Endothelial cell (in vitro differentiated cells): ENCODE measurements around the gene SLC1A7. TPM values are rescaled to one million over a fixed set of nuclear protein-coding genes. Genes with fewer than 3 reads are reported as not detected.
A peak's percentile ranks its signal among the peaks of the same experiment; 100 is the strongest.

Source experiments
- DNase-seq: peaks from one replicate; pipeline ENCODE4 v3.0.0; 2021; ENCODE audit warnings: low spot score
- H3K27ac Mint-ChIP-seq: one replicate; pipeline ENCODE4 v1.8.0; 2021; ENCODE audit warnings: mixed read lengths, inconsistent platforms; ENCODE audit not compliant: unreplicated experiment
- H3K27me3 Mint-ChIP-seq: one replicate; pipeline ENCODE4 v1.8.0; 2021; ENCODE audit warnings: mild to moderate bottlenecking, moderate library complexity, mixed read lengths, inconsistent platforms; ENCODE audit not compliant: unreplicated experiment
- H3K36me3 Mint-ChIP-seq: one replicate; pipeline ENCODE4 v1.8.0; 2021; ENCODE audit warnings: mild to moderate bottlenecking, low read depth, mixed read lengths, inconsistent platforms; ENCODE audit not compliant: unreplicated experiment
- H3K4me1 Mint-ChIP-seq: one replicate; pipeline ENCODE4 v1.8.0; 2021; ENCODE audit warnings: mild to moderate bottlenecking, mixed read lengths, inconsistent platforms; ENCODE audit not compliant: unreplicated experiment
- H3K4me3 Mint-ChIP-seq: one replicate; pipeline ENCODE4 v1.8.0; 2021; ENCODE audit warnings: mild to moderate bottlenecking, mixed read lengths, inconsistent platforms; ENCODE audit not compliant: unreplicated experiment
- H3K9me3 Mint-ChIP-seq: one replicate; pipeline ENCODE4 v1.8.0; 2021; ENCODE audit warnings: mixed read lengths, inconsistent platforms; ENCODE audit not compliant: unreplicated experiment
- total RNA-seq: library from RNA; stranded (reverse); fragmentation: NEBNext Ultra II Directional; extraction: Animal tissue kit (Norgen Biotek cat#: 25700); gene quantifications from one replicate; pipeline ENCODE4 v1.2.1, GENCODE V29; 2021; ENCODE audit not compliant: unreplicated experiment
- TF ChIP-seq, protein P1 (sequence below): fragments of 200-600 bp; sonication (generic); IDR thresholded peaks from one replicate; pipeline ENCODE4 v1.5.0; 2021; ENCODE audit warnings: antibody characterized with exemption; ENCODE audit not compliant: unreplicated experiment

SLC1A7 gene
- total RNA-seq, 1 donor from 2014 or later: not detected

DNA sequence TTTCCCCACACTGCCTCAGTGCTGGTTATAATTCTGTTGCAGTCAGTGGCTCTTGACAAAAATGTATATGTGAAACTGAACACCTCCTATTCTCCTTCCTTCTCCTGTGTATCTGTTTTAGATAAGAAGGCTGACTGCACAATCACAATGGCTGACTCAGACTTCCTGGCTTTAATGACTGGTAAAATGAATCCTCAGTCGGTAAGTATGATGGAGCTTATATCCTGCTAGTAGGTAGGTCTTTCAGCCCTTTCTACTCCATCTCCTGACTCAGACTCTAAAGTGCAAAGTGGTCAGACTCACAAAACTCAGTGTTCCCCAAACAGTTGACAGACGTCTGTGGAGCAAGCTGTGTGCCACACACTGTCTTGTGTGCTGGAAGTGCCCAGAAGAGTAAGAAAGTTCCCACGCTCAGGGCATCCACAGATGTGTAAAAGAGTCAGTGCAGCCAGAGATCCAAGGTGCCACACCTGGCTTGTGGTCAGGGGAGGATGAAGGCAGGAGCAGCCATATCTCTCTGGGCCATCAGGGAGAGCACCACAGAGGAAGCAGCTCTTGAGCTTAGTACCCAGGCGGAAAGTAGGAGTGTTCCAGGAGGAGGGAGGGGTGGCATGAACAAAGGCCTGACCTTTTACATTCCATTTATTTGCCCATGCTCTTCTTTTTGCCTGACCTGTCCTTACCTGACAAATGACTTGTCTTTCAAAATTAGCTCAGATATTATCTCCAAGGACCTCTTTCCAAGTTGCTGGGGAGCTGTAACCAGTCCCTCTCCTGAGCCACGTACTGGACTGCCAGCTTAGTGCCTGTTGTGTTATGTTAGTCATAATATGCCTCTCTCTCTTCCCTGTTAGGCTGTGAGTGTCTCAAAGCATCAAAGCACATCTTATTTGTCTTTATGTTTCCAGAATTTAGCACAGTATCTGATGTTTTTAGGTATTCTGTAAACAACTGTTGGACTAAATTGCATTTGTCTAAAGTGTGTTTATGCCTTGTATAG, 94.4 kb downstream of the SLC1A7 start:
- Mint-ChIP-seq H3K9me3 (no peaks in the 10 kb centered on the region), H3K4me3 (peak overlapping the region; percentile 2), H3K36me3 (peaks cover 5% of the 10 kb centered on the region), H3K27ac (peak overlapping the region; percentile 84), H3K27me3 (no peaks in the 10 kb centered on the region), H3K4me1 (peaks cover 47% of the 10 kb centered on the region)
- DNase-seq: no peak
- TF ChIP-seq, protein P1, sequence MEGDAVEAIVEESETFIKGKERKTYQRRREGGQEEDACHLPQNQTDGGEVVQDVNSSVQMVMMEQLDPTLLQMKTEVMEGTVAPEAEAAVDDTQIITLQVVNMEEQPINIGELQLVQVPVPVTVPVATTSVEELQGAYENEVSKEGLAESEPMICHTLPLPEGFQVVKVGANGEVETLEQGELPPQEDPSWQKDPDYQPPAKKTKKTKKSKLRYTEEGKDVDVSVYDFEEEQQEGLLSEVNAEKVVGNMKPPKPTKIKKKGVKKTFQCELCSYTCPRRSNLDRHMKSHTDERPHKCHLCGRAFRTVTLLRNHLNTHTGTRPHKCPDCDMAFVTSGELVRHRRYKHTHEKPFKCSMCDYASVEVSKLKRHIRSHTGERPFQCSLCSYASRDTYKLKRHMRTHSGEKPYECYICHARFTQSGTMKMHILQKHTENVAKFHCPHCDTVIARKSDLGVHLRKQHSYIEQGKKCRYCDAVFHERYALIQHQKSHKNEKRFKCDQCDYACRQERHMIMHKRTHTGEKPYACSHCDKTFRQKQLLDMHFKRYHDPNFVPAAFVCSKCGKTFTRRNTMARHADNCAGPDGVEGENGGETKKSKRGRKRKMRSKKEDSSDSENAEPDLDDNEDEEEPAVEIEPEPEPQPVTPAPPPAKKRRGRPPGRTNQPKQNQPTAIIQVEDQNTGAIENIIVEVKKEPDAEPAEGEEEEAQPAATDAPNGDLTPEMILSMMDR: no peak

DNA sequence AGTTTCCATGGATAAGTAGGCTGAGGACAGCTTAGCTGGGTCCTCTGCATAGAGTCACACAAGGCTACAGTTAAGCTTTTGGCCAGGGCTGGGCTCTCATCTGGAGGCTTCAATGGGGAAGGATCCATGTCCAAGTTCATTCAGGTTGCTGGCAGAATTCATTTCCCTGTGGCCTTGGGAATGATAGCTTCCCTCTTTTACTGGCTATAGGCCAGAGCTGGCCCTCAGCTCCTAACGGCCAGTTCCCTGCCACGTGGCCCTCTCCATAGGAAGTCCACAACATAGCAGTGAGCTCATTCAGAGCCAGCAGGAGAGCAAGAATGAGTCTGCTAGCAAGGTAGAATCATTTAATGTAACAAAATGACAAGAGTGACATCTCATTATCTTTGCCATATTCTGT, 95.5 kb downstream of the SLC1A7 start:
- Mint-ChIP-seq H3K9me3 (no peaks in the 10 kb centered on the region), H3K36me3 (no peaks in the 10 kb centered on the region), H3K4me3 (no peak overlapping the region), H3K4me1 (peaks cover 43% of the 10 kb centered on the region), H3K27me3 (no peaks in the 10 kb centered on the region), H3K27ac (no peak overlapping the region)
- TF ChIP-seq, protein P1: no peak
- DNase-seq: no peak

DNA sequence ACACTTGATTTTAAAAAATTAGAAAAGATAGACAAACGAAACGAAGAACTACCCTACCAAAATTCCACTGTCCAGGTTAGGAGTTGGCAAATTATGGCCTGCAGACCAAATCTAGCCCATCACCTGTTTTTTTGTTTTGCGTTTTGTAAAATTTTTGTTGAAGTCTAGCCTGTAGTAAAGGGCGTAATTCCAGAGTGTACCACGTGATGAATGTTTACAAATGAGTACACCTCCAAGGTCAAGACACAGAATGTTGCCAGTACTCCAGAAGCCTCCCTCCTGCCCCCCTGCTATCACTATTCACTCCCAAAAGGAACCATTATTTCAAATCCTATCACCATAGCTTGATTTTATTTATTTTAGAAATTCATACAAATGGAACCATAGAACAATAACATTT, 97.5 kb downstream of the SLC1A7 start:
- H3K9me3 Mint-ChIP-seq: no peaks in the 10 kb centered on the region
- H3K36me3 Mint-ChIP-seq: peaks cover 5% of the 10 kb centered on the region
- DNase-seq: no peak
- no peak overlapping the region for H3K27ac Mint-ChIP-seq
- TF ChIP-seq, protein P1: no peak
- H3K4me1 Mint-ChIP-seq: peaks cover 41% of the 10 kb centered on the region
- no peak overlapping the region for H3K4me3 Mint-ChIP-seq
- no peaks in the 10 kb centered on the region for H3K27me3 Mint-ChIP-seq

DNA sequence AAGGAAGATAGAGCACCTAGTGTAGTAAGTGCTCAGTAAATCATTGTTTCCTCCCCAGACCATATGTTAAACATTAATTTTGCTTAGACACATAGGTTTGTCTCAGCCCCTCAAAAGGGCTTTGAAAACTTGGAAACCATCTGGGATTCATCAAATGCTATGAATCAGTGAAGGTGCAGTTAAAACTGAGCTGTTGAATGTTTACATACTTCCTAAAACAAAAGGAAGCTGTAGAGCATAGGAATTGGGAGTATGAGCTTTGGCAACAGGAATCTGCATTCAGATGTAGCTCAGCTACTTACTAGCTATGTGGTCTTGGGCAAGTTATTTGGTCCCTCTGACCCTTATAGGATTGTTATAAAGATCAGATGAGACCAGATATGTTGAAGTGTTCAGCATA, 99.2 kb downstream of the SLC1A7 start:
- H3K4me3 Mint-ChIP-seq: no peak overlapping the region
- no peak for DNase-seq
- H3K36me3 Mint-ChIP-seq: peaks cover 8% of the 10 kb centered on the region
- no peaks in the 10 kb centered on the region for H3K27me3 Mint-ChIP-seq
- H3K9me3 Mint-ChIP-seq: no peaks in the 10 kb centered on the region
- H3K27ac Mint-ChIP-seq: no peak overlapping the region
- peaks cover 24% of the 10 kb centered on the region for H3K4me1 Mint-ChIP-seq
- TF ChIP-seq, protein P1: no peak

DNA sequence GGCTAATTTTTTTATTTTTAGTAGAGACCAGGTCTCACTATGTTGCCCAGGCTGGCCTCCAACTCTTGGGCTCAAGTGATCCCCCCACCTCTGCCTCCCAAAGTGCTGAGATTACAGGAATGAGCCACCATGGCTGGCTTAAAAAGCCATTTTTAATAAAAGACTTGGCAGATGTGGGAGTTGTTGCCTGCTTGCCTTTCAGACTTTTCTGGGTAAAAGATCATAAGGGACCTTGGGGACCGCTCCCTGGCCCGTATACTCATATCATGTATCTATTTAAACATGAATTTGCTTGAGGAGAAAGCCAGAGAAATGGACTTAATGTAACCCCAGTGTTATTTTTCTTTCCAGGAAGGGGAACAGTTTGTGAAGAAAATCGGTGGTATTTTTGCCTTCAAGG, 103.9 kb downstream of the SLC1A7 start:
- Mint-ChIP-seq H3K27ac (no peak overlapping the region), H3K4me1 (peaks cover 3% of the 10 kb centered on the region), H3K9me3 (no peaks in the 10 kb centered on the region), H3K4me3 (no peak overlapping the region), H3K27me3 (peaks cover 1% of the 10 kb centered on the region), H3K36me3 (peaks cover 8% of the 10 kb centered on the region)
- TF ChIP-seq, protein P1: no peak
- DNase-seq: no peak
